G401.6 (cell line): ENCODE measurements around the gene ASNS.

ENCODE experiments used
- FAIRE-seq: peaks from 2 replicates; lab custom pipeline; 2012; peaks lifted over from hg19 to GRCh38; lab: Jason Lieb, UNC

The ASNS gene

GRCh38 chr7:97842772-97843345 is 29.3 kb downstream of the ASNS start:
- no peak for FAIRE-seq

- FAIRE-seq, result no peak
Observed at GRCh38 chr7:97842006-97842405, 30.2 kb downstream of the ASNS start.

GRCh38 chr7:97835296-97836138 is 36.7 kb downstream of the ASNS start:
- peak; percentile 94 for FAIRE-seq

GRCh38 chr7:97819161-97819560 is 53.0 kb downstream of the ASNS start:
- FAIRE-seq, result no peak

GRCh38 chr7:97818066-97818663 is 54.0 kb downstream of the ASNS start:
- FAIRE-seq, result no peak
